Measurements from ENCODE around the gene DOCK3.

- TF ChIP-seq, protein P1, sequence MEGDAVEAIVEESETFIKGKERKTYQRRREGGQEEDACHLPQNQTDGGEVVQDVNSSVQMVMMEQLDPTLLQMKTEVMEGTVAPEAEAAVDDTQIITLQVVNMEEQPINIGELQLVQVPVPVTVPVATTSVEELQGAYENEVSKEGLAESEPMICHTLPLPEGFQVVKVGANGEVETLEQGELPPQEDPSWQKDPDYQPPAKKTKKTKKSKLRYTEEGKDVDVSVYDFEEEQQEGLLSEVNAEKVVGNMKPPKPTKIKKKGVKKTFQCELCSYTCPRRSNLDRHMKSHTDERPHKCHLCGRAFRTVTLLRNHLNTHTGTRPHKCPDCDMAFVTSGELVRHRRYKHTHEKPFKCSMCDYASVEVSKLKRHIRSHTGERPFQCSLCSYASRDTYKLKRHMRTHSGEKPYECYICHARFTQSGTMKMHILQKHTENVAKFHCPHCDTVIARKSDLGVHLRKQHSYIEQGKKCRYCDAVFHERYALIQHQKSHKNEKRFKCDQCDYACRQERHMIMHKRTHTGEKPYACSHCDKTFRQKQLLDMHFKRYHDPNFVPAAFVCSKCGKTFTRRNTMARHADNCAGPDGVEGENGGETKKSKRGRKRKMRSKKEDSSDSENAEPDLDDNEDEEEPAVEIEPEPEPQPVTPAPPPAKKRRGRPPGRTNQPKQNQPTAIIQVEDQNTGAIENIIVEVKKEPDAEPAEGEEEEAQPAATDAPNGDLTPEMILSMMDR (IDR thresholded peaks at IDR 0.05; ENCODE audit: low read length) = no peak
- TF ChIP-seq EZH2phosphoT487 (IDR thresholded peaks at IDR 0.05; ENCODE audit: low read length) = no peak
- no peak for TF ChIP-seq EZH2 (optimal IDR thresholded peaks at IDR 0.05; ENCODE audit: low read depth, low read length)
Observed at GRCh38 chr3:50737906-50738598, 63.3 kb downstream of the DOCK3 start.
